ENCODE results near the gene TIMM8B.
"Not testable (repeated sequence)": the region's sequence is repeated elsewhere in the genome, so short reads cannot be mapped to it uniquely, and the experiment has no call there.

Gene TIMM8B

GRCh38 chr11:112086422-112087191 is at the start of gene TIMM8B, which contains the start of gene SDHD:
Gene TIMM8B (minus strand): TSS chr11:112086756. CDS start chr11:112086723, 33 bp downstream.
Gene SDHD (plus strand): TSS chr11:112086873. CDS start chr11:112086908, 35 bp downstream.
- peak; percentile 85 to 98 for DNase-seq

- no peak for DNase-seq
Measured at GRCh38 chr11:112134473-112134872, 47.9 kb upstream of the TIMM8B start.

GRCh38 chr11:112132737-112133136 is 46.2 kb upstream of the TIMM8B start:
- no peak for DNase-seq

GRCh38 chr11:112129656-112130055 is 43.1 kb upstream of the TIMM8B start:
- peak in 1 of 2 donors; percentile 40 for DNase-seq

- no peak for DNase-seq
Measured at GRCh38 chr11:112128483-112129121, 42.0 kb upstream of the TIMM8B start.

- no peak for DNase-seq
Measured at GRCh38 chr11:112127056-112127455, 40.5 kb upstream of the TIMM8B start.

GRCh38 chr11:112123129-112123528 is 36.6 kb upstream of the TIMM8B start:
- no peak for DNase-seq

- no peak for DNase-seq
Measured at GRCh38 chr11:112121981-112122615, 35.5 kb upstream of the TIMM8B start.

GRCh38 chr11:112118176-112118575 is 31.6 kb upstream of the TIMM8B start:
- no peak for DNase-seq

GRCh38 chr11:112115386-112115785 is 28.8 kb upstream of the TIMM8B start:
- DNase-seq, result no peak

GRCh38 chr11:112114460-112114859 is 27.9 kb upstream of the TIMM8B start:
- no peak for DNase-seq

- DNase-seq, result peak in 1 of 2 donors; percentile 68
Measured at GRCh38 chr11:112113539-112114457, 27.2 kb upstream of the TIMM8B start.

- DNase-seq, result no peak
Measured at GRCh38 chr11:112106070-112106469, 19.5 kb upstream of the TIMM8B start.

- no peak for DNase-seq
Measured at GRCh38 chr11:112103446-112103845, 16.9 kb upstream of the TIMM8B start.

- DNase-seq, result no peak
Measured at GRCh38 chr11:112100462-112100861, 13.9 kb upstream of the TIMM8B start.

- DNase-seq, result no peak
Measured at GRCh38 chr11:112097734-112098528, 11.4 kb upstream of the TIMM8B start.

GRCh38 chr11:112096194-112096593 is 9.6 kb upstream of the TIMM8B start:
- no peak for DNase-seq

GRCh38 chr11:112095302-112095701 is 8.7 kb upstream of the TIMM8B start:
- DNase-seq, result not testable (repeated sequence)

- DNase-seq, result no peak
Measured at GRCh38 chr11:112087212-112087611, 656 bp upstream of the TIMM8B start.

- peak in 1 of 2 donors; percentile 17 for DNase-seq
Measured at GRCh38 chr11:112085822-112086421, 634 bp downstream of the TIMM8B start.

GRCh38 chr11:112082729-112083128 is 3.8 kb downstream of the TIMM8B start:
- DNase-seq, result no peak

Data from bone marrow (tissue), 2 donors.